CD4-positive, alpha-beta T cell treated with Interleukin-15 for 1 hour (primary cell): ENCODE data around the gene HFM1.
"Not testable (repeated sequence)": the region's sequence is repeated elsewhere in the genome, so short reads cannot be mapped to it uniquely, and the experiment has no call there.

Experiments used
- DNase-seq: peaks from one replicate; pipeline ENCODE4 v3.0.0-alpha.2; 2020

HFM1 gene

GRCh38 chr1:91372230-91372629 lies 32.4 kb downstream of the HFM1 start:
- DNase-seq = not testable (repeated sequence)

- no peak for DNase-seq
Measured at GRCh38 chr1:91349524-91349923, 55.1 kb downstream of the HFM1 start.

DNA sequence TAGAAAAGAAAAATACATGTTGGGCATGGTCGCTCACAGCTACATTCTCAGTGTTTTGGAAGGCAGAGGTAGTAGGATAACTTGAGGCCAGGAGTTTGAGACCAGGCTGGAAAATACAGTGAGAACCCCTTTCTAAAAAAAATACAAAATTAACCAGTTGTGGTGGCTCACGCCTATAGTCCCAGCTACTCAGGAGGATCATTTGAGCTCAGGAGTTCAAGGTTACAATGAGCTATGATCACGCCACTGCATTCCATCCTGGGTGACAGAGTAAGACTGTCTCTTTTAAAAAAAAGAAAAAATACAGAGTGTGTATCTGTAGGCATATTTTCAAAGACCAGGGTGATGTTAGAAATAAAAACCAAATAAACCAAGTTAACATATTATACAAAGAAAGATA lies 57.8 kb downstream of the HFM1 start:
- DNase-seq = no peak

GRCh38 chr1:91345395-91346005 lies 59.1 kb downstream of the HFM1 start:
- DNase-seq = no peak

DNA sequence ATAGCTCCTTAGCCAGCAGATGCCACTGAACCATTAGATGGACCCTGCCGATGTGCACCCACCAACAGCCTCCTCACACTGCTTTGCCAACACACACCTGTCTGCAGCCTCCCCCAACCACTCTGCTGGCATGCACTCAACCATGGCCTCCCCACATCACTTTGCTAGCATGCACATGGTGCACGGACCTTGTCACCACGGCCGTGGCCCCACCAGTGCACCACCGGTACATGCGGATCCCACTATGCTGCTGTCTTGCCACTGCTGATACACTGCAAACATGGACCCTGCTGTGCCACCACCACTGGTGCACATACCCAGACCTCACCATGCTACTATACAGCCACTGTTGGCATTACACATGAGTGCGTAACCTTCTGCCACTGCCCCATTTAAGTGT lies 66.1 kb downstream of the HFM1 start:
- DNase-seq = no peak

DNA sequence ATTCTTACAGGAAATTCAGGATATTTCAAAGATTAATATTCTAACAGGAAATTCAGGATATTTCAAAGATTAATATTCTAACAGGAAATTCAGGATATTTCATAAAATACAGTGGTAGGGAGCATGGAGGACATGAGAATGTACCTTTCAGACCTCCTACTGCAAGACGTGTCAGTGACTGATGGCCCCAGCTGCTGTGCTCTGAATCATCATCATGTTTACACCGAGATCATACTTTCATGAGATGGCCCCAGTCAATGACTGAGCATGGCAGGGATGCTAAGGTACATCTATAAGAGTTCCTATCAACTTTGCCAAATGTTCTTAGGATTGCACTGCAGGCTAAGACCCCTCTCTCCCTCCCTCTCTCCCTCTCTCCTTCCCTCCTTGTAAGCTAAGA lies 69.0 kb downstream of the HFM1 start:
- no peak for DNase-seq

GRCh38 chr1:91334856-91335255 lies 69.8 kb downstream of the HFM1 start:
- no peak for DNase-seq

- no peak for DNase-seq
Measured at GRCh38 chr1:91325456-91325855, 79.2 kb downstream of the HFM1 start.

- DNase-seq = no peak
Measured at GRCh38 chr1:91314643-91315042, 90.0 kb downstream of the HFM1 start.

DNA sequence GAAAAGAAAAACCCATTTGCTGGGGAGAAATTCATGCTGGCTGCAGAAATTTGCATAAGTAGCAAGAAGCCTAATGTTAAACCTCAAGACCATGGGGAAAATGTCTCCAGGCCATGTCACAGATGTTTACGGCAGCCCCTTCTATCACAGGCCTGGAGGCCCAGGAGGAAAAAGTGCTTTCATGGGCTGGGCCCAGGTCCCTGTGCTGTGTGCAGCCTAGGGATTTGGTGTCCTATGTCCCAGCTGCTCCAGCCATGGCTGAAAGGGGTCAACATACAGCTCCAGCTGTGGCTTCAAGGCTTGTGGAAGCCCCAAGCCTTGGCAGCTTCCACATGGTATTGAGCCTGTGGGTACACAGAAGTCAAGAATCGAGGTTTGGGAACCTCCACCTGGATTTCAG lies 93.0 kb downstream of the HFM1 start:
- no peak for DNase-seq

DNA sequence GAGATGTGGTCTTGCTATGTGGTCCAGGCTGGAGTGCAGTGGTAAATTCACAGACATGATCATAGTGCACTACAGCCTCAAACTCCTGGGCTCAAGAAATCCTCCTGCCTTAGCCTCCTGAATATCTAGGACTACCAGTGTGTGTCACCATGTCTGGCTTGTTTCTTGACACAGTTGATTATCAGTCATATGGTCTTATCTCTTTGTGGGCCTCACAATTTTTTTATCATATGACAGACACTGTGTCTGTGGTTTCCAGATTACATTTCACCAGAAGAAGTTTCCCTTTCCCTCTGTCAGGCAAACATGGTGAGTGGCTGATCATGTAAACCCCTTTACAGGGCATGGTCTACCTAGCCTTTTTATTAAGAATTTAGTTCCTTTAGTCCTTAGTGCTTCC lies 96.1 kb downstream of the HFM1 start:
- DNase-seq = no peak

DNA sequence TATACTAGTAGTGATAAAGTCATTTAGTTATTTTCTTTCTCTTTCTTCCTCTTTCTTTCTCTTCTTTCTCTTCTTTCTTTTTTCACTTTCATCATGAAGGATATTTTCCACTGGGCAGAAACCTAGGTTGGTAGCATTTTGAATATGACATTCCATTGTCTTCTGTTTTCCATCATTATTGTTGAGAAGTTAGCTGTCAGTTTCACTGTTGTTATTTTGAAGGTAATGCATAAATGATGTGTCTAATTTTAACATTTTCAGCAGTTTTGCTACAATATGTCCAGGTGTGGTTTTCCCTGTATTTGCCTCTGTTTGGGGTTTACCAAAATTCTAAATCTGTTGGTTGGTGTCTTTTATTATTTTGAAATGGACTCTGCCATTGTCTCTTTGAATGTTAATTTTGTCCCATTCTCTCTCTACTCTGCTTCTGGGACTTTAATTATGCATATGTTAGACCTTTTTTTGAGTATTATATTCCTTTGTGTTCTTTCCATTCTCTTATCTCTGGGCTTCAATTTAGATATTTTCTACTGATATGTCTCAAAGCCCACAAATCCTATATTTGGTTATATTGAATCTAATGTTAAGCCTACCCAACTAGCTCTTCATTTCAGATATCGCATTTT lies 96.7 kb downstream of the HFM1 start:
- DNase-seq = no peak

DNA sequence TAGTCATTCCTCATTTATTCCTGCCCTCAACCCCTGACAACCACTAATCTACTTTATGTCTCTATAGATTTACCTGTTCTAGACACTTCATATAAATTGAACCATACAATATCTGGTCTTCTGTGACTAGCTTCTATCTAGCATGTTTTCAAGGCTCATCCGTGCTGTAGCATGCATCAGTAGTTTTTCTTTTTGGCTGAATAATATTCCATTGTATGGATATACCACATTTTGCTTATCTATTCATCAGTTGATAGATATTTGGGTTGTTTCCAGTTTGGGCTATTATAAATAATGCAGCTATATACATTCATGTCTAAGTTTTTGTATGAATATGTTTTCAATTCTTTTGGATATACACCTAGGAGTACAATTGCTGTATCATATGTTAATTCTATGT lies 101.5 kb downstream of the HFM1 start:
- DNase-seq = no peak

DNA sequence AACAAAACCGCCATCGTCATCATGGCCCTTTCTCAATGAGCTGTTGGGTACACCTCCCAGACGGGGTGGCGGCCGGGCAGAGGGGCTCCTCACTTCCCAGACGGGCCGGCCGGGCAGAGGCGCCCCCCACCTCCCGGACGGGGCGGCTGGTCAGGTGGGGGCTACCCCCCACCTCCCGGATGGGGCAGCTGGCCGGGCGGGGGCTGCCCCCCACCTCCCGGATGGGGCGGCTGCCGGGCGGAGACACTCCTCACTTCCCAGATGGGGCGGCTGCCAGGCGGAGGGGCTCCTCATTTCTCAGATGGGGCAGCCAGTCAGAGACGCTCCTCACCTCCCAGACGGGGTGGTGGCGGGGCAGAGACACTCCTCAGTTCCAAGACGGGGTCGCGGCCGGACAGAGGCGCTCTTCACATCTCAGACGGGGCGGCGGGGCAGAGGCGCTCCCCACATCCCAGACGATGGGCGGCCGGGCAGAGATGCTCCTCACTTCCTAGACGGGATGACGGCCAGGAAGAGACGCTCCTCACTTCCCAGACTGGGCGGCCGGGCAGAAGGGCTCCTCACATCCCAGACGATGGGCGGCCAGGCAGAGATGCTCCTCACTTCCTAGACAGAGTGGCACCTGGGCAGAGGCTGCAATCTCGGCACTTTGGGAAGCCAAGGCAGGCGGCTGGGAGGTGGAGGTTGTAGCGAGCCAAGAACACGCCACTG lies 115.6 kb downstream of the HFM1 start:
- DNase-seq = not testable (repeated sequence)

DNA sequence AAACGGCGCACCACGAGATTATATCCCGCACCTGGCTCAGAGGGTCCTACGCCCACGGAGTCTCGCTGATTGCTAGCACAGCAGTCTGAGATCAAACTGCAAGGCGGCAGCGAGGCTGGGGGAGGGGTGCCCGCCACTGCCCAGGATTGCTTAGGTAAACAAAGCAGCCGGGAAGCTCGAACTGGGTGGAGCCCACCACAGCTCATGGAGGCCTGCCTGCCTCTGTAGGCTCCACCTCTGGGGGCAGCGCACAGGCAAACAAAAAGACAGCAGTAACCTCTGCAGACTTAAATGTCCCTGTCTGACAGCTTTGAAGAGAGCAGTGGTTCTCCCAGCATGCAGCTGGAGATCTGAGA lies 117.7 kb downstream of the HFM1 start:
- DNase-seq = not testable (repeated sequence)

- not testable (repeated sequence) for DNase-seq
Measured at GRCh38 chr1:91286259-91286961, 118.2 kb downstream of the HFM1 start.

- no peak for DNase-seq
Measured at GRCh38 chr1:91283421-91283726, 121.3 kb downstream of the HFM1 start.

GRCh38 chr1:91282695-91283420 lies 121.8 kb downstream of the HFM1 start:
- DNase-seq = no peak

DNA sequence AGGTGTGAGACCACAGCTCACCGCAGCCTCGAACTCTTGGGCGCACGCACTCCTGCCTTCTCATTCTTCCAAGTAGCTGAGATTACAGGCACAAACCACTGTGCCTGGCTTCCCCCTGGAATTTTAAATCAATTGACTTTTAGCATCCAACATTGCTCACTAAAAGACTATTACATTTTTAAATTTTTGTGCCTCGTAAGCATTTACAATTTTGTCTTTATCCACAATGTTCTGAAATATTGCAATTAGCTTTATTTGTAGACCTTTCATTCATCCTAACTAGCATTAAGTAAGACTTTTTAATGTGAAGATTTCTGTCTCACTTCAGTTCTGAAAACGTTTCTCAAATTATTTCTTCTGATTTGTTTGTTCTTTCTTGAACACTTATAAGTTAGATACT lies 122.9 kb downstream of the HFM1 start:
- DNase-seq = no peak

- DNase-seq = no peak
Measured at GRCh38 chr1:91278754-91279153, 125.9 kb downstream of the HFM1 start.

DNA sequence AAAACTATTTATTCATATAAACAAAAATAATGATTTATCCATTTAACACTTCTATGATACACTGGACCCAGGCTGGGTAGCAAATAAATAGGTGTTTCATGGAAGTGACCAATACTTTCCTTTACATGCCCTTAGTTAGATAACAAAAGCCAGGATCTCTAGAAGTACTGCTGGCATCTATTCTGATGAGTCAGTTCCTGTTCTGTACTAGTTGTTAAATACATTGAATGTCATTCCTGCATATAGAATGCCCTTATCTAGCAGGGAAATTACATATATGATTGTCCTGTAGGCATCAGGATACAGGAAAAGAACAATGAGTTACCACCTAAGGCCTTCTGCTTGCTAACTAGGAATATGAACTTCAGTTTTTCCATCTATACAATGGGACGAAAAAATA lies 130.8 kb downstream of the HFM1 start:
- DNase-seq = no peak

- DNase-seq = no peak
Measured at GRCh38 chr1:91261655-91262054, 143.0 kb downstream of the HFM1 start.

GRCh38 chr1:91245435-91245834 lies 159.2 kb downstream of the HFM1 start:
- no peak for DNase-seq
